ENCODE measurements around the gene RIPK1. TPM values are rescaled to one million over a fixed set of nuclear protein-coding genes. Genes with fewer than 3 reads are reported as not detected.

The RIPK1 gene
- total and polyA plus RNA-seq, 9 of the 15 experiments (the other 6 are each of a cell fraction or from before 2014, with no cell fraction given) = 3.8 to 24.9 (median 17.7) TPM

DNA sequence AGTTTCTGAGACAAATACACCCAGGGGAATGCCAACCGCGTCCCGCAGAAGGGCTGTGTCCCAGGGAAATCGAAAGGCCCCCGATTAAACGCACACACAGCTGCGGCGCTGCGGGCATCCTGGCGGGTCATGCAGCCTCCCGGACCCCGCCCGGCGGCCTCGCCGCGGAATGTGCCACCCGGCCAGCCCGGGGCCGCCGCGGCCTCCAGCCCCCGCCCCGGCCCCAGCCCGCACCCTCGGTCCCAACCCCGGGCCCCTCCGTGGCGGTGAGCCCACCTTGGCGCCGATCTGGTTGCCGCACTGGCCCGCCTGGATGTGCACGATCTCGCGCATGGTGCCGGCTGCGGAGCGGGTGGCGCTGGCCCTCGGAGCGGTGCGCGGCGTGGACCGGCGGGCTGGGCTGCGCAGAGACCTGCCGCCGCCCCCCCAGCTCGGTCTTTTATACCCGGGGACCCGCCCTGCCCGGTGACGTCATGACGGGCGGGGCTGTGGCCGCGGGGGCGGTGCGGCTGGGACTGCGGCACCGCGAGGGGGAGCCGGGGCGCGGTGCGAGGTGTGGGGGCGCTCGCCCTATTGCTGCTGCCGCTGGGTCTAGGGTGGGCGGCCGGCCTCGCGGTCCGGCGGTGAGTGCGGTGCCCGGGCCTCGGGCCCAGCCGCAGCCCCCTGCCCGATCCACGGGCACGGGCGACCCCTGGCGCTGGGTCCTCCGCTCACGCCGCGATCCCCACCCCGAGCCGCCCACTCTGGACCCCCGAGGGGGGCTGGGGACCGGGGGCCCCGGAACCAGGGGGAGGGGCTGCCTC, 89.0 kb downstream of the RIPK1 start, which contains the start of gene TUBB2A (continued):
- TF ChIP-seq RFX1 (IDR thresholded peaks at IDR 0.05) (no peak), TAF9B (IDR thresholded peaks at IDR 0.05; ENCODE audit: partially characterized antibody) (no peak), SP2 (IDR thresholded peaks at IDR 0.05; ENCODE audit: extremely low read depth, low read depth, low read length, poor library complexity, severe bottlenecking) (no peak), HIVEP1 (CRISPR knock-in tag; IDR thresholded peaks at IDR 0.05) (peak; percentile 40; the same call in 1 of the 2 replicates), NCOA2 (IDR thresholded peaks at IDR 0.05; ENCODE audit: partially characterized antibody in 2 of 2) (no peak), ZNF780A (CRISPR knock-in tag; IDR thresholded peaks at IDR 0.05) (no peak), EHMT2 (IDR thresholded peaks at IDR 0.05) (no peak), ZNF184 (CRISPR knock-in tag; IDR thresholded peaks at IDR 0.05) (no peak), FOXA1 (IDR thresholded peaks at IDR 0.05; ENCODE audit: borderline replicate concordance) (no peak), NFIC (IDR thresholded peaks at IDR 0.05) (peak; percentile 55), ZNF384 (IDR thresholded peaks at IDR 0.05; ENCODE audit: low read depth, low read length) (peak; percentile 33; the same call in 1 of the 2 replicates), ARNT (IDR thresholded peaks at IDR 0.05) (no peak), TAF1 (IDR thresholded peaks at IDR 0.05; ENCODE audit: control insufficient read depth, extremely low read depth, insufficient read depth, low read length, severe bottlenecking) (peak; percentile 97), GABPB2 (CRISPR knock-in tag; conservative IDR thresholded peaks at IDR 0.05) (no peak), SIX5 (IDR thresholded peaks at IDR 0.05; ENCODE audit: borderline replicate concordance in 1 of 2, insufficient read depth in 1 of 2, low read depth in 1 of 2, low read length in 2 of 2) (no peak), MBD2 (IDR thresholded peaks at IDR 0.05; ENCODE audit: borderline replicate concordance, low read depth) (no peak), ZNF165 (CRISPR knock-in tag; IDR thresholded peaks at IDR 0.05; ENCODE audit: borderline replicate concordance) (no peak), PHB2 (IDR thresholded peaks at IDR 0.05; ENCODE audit: low read depth) (no peak), ZKSCAN8 (CRISPR knock-in tag; IDR thresholded peaks at IDR 0.05) (no peak)
- TF ChIP-seq, protein P1, sequence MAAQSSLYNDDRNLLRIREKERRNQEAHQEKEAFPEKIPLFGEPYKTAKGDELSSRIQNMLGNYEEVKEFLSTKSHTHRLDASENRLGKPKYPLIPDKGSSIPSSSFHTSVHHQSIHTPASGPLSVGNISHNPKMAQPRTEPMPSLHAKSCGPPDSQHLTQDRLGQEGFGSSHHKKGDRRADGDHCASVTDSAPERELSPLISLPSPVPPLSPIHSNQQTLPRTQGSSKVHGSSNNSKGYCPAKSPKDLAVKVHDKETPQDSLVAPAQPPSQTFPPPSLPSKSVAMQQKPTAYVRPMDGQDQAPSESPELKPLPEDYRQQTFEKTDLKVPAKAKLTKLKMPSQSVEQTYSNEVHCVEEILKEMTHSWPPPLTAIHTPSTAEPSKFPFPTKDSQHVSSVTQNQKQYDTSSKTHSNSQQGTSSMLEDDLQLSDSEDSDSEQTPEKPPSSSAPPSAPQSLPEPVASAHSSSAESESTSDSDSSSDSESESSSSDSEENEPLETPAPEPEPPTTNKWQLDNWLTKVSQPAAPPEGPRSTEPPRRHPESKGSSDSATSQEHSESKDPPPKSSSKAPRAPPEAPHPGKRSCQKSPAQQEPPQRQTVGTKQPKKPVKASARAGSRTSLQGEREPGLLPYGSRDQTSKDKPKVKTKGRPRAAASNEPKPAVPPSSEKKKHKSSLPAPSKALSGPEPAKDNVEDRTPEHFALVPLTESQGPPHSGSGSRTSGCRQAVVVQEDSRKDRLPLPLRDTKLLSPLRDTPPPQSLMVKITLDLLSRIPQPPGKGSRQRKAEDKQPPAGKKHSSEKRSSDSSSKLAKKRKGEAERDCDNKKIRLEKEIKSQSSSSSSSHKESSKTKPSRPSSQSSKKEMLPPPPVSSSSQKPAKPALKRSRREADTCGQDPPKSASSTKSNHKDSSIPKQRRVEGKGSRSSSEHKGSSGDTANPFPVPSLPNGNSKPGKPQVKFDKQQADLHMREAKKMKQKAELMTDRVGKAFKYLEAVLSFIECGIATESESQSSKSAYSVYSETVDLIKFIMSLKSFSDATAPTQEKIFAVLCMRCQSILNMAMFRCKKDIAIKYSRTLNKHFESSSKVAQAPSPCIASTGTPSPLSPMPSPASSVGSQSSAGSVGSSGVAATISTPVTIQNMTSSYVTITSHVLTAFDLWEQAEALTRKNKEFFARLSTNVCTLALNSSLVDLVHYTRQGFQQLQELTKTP (IDR thresholded peaks at IDR 0.05; ENCODE audit: low read depth in 1 of 2, partially characterized antibody in 2 of 2) = no peak
- TF ChIP-seq, protein P2, sequence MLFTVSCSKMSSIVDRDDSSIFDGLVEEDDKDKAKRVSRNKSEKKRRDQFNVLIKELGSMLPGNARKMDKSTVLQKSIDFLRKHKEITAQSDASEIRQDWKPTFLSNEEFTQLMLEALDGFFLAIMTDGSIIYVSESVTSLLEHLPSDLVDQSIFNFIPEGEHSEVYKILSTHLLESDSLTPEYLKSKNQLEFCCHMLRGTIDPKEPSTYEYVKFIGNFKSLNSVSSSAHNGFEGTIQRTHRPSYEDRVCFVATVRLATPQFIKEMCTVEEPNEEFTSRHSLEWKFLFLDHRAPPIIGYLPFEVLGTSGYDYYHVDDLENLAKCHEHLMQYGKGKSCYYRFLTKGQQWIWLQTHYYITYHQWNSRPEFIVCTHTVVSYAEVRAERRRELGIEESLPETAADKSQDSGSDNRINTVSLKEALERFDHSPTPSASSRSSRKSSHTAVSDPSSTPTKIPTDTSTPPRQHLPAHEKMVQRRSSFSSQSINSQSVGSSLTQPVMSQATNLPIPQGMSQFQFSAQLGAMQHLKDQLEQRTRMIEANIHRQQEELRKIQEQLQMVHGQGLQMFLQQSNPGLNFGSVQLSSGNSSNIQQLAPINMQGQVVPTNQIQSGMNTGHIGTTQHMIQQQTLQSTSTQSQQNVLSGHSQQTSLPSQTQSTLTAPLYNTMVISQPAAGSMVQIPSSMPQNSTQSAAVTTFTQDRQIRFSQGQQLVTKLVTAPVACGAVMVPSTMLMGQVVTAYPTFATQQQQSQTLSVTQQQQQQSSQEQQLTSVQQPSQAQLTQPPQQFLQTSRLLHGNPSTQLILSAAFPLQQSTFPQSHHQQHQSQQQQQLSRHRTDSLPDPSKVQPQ (CRISPR knock-in tag; IDR thresholded peaks at IDR 0.05; ENCODE audit: borderline replicate concordance) = no peak
- TF ChIP-seq, protein P3, sequence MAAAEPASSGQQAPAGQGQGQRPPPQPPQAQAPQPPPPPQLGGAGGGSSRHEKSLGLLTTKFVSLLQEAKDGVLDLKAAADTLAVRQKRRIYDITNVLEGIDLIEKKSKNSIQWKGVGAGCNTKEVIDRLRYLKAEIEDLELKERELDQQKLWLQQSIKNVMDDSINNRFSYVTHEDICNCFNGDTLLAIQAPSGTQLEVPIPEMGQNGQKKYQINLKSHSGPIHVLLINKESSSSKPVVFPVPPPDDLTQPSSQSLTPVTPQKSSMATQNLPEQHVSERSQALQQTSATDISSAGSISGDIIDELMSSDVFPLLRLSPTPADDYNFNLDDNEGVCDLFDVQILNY (CRISPR knock-in tag; IDR thresholded peaks at IDR 0.05) = no peak
